ENCODE results near the gene ZNF362. TPM values are rescaled to one million over a fixed set of nuclear protein-coding genes. Genes with fewer than 3 reads are reported as not detected.

ZNF362 gene
- total and polyA plus RNA-seq, 2 of the 13 experiments (the other 11 are each of a cell fraction or from before 2014, with no cell fraction given): 8.3 to 14.2 TPM

DNA sequence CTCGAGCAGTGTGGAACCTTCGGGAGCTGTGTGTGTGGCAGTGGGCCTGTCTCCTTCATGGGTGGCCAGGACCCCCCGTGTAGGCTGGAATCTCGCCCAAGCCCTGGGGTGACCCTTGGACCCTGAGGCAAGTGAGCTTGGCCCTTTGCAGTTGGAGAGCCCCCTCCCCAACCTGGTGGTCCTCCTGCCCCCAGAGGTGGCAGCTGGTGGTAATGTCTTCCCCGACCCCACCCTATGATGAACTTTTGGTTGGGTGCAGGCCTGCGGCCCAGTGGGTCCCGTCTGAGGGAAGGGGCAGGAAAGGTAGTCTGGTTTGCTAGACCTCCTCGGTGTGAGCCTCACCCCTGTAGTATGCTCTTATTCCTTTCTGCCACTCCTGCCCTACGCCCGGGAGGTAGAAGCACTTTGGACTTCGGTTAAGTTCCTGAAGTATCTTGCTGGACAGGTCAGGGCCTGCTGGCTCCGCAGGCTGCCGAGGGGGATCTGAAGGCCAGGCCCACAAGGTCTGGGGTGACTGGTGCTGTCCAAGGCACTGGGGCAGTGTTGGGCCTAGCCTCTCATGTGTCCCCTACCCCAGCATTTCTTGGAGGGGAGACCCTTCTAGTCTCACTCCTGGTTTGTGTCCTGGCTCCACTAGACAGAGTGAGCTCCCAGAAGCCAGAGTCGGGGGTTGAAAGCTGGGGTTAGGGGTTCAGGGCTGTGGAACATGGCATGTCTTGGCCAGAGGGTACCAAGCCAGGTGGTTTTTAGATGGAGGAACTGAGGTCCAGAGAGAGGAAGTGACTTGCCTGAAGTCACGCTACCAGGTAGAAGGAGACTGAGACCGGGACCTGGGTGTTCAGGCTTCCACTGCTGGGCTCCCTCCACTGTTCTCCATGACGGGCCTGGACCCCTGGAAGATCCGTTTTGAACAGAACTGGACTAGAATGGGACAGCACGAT lies 1.8 kb downstream of the ZNF362 start (continued):
- TF ChIP-seq ZNF503 (CRISPR knock-in tag; IDR thresholded peaks at IDR 0.05) (no peak), HBP1 (CRISPR knock-in tag; IDR thresholded peaks at IDR 0.05; ENCODE audit: low read depth) (peak; percentile 20; the same call in 1 of the 2 replicates), ZC3H4 (CRISPR knock-in tag; IDR thresholded peaks at IDR 0.05; ENCODE audit: borderline replicate concordance) (peak; percentile 82), ZFX (CRISPR knock-in tag; IDR thresholded peaks at IDR 0.05; ENCODE audit: low read depth) (peak; percentile 88), SMARCC2 (IDR thresholded peaks at IDR 0.05) (no peak), ZBTB7B (CRISPR knock-in tag; IDR thresholded peaks at IDR 0.05) (peak; percentile 58), MTF1 (CRISPR knock-in tag; IDR thresholded peaks at IDR 0.05) (no peak), JDP2 (CRISPR knock-in tag; IDR thresholded peaks at IDR 0.05; ENCODE audit: borderline replicate concordance) (no peak), NFE2L1 (CRISPR knock-in tag; IDR thresholded peaks at IDR 0.05; ENCODE audit: borderline replicate concordance) (0 out of 2 replicates have a peak, but pooled peaks have one; percentile 32), ZNF331 (CRISPR knock-in tag; IDR thresholded peaks at IDR 0.05) (no peak), KAT7 (CRISPR knock-in tag; IDR thresholded peaks at IDR 0.05; ENCODE audit: borderline replicate concordance) (0 out of 2 replicates have a peak, but pooled peaks have one; percentile 19), ZEB1 (IDR thresholded peaks at IDR 0.05; ENCODE audit: insufficient replicate concordance, low read depth) (no peak), SMYD3 (CRISPR knock-in tag; IDR thresholded peaks at IDR 0.05) (0 out of 2 replicates have a peak, but pooled peaks have one; percentile 65), RFX5 (IDR thresholded peaks at IDR 0.05; ENCODE audit: low read depth, low read length) (no peak), CREB1 (IDR thresholded peaks at IDR 0.05) (no peak), CREB1 (CRISPR knock-in tag; IDR thresholded peaks at IDR 0.05) (no peak), ZNF574 (CRISPR knock-in tag; IDR thresholded peaks at IDR 0.05) (peak; percentile 28; the same call in 1 of the 2 replicates), GATAD2A (CRISPR knock-in tag; IDR thresholded peaks at IDR 0.05) (peak; percentile 51), SALL1 (CRISPR knock-in tag; IDR thresholded peaks at IDR 0.05) (peak; percentile 56; the same call in 1 of the 2 replicates), ZNF33A (CRISPR knock-in tag; IDR thresholded peaks at IDR 0.05; ENCODE audit: borderline replicate concordance) (no peak), ZNF570 (CRISPR knock-in tag; IDR thresholded peaks at IDR 0.05; ENCODE audit: borderline replicate concordance) (no peak)
- TF ChIP-seq, protein P1, sequence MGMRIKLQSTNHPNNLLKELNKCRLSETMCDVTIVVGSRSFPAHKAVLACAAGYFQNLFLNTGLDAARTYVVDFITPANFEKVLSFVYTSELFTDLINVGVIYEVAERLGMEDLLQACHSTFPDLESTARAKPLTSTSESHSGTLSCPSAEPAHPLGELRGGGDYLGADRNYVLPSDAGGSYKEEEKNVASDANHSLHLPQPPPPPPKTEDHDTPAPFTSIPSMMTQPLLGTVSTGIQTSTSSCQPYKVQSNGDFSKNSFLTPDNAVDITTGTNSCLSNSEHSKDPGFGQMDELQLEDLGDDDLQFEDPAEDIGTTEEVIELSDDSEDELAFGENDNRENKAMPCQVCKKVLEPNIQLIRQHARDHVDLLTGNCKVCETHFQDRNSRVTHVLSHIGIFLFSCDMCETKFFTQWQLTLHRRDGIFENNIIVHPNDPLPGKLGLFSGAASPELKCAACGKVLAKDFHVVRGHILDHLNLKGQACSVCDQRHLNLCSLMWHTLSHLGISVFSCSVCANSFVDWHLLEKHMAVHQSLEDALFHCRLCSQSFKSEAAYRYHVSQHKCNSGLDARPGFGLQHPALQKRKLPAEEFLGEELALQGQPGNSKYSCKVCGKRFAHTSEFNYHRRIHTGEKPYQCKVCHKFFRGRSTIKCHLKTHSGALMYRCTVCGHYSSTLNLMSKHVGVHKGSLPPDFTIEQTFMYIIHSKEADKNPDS (CRISPR knock-in tag; IDR thresholded peaks at IDR 0.05): no peak

All from HepG2 (cell line).